Neuronal stem cell (in vitro differentiated cells): ENCODE measurements around the gene C9orf85.

Experiments
- DNase-seq: peaks from one replicate; pipeline ENCODE4 v3.0.0-alpha.2; 2013; ENCODE audit warnings: low spot score
- H2AFZ ChIP-seq: one replicate; pipeline ENCODE4 v1.6.1; 2013; ENCODE audit warnings: mild to moderate bottlenecking, low read length, inconsistent platforms
- H2AK5ac ChIP-seq: 2 replicates; pipeline ENCODE4 v1.6.1; 2013; ENCODE audit warnings: low read depth, mild to moderate bottlenecking, inconsistent platforms, low read length, moderate library complexity, mixed read lengths
- H2BK120ac ChIP-seq: 2 replicates; pipeline ENCODE4 v1.6.1; 2013; ENCODE audit warnings: low read depth, mild to moderate bottlenecking, inconsistent platforms, low read length, moderate library complexity, mixed read lengths
- H2BK12ac ChIP-seq: one replicate; pipeline ENCODE4 v1.6.1; 2013; ENCODE audit warnings: low read length, inconsistent platforms
- H2BK15ac ChIP-seq: 2 replicates; pipeline ENCODE4 v1.6.1; 2013; ENCODE audit warnings: mild to moderate bottlenecking, low read length, inconsistent platforms, mixed read lengths
- H2BK5ac ChIP-seq: one replicate; pipeline ENCODE4 v1.6.1; 2013; ENCODE audit warnings: inconsistent platforms, mild to moderate bottlenecking, low read length, moderate library complexity
- H3K14ac ChIP-seq: one replicate; pipeline ENCODE4 v1.6.1; 2013; ENCODE audit warnings: low read length, inconsistent platforms
- H3K18ac ChIP-seq: 2 replicates; pipeline ENCODE4 v1.6.1; 2013; ENCODE audit warnings: low read length, inconsistent platforms
- H3K23ac ChIP-seq: 2 replicates; pipeline ENCODE4 v1.6.1; 2013; ENCODE audit warnings: low read depth, mild to moderate bottlenecking, mixed read lengths, low read length, inconsistent platforms; ENCODE audit not compliant: poor library complexity
- H3K27ac ChIP-seq: replicated peaks from 3 replicates; pipeline ENCODE4 v1.5.1; 2013; ENCODE audit warnings: low read length, inconsistent platforms
- H3K27me3 ChIP-seq, 3 experiments: 2 replicates each; pipeline ENCODE4 v1.6.1; 2013; ENCODE audit warnings: low read length in 3 of 3, mild to moderate bottlenecking in 2 of 3, inconsistent platforms in 1 of 3, low read depth in 1 of 3, mixed read lengths in 1 of 3, moderate library complexity in 1 of 3; ENCODE audit not compliant: control insufficient read depth in 3 of 3, insufficient read depth in 3 of 3
- H3K36me3 ChIP-seq, 2 donors: replicated peaks in 1 of 2; 2 replicates each; pipeline ENCODE4 v1.6.1; 2013; ENCODE audit warnings: low read length in 2 of 2; ENCODE audit not compliant: control insufficient read depth in 2 of 2, insufficient read depth in 2 of 2
- H3K4ac ChIP-seq: 2 replicates; pipeline ENCODE4 v1.6.1; 2013; ENCODE audit warnings: inconsistent platforms, mild to moderate bottlenecking, low read length, moderate library complexity
- H3K4me1 ChIP-seq, 2 donors: 1 replicate in 1 of 2; 2 replicates in 1 of 2; pipeline ENCODE4 v1.6.1; 2013; ENCODE audit warnings: low read length in 2 of 2, low read depth in 1 of 2; ENCODE audit not compliant: control insufficient read depth in 2 of 2, insufficient read depth in 1 of 2
- H3K4me2 ChIP-seq: one replicate; pipeline ENCODE4 v1.6.1; 2013; ENCODE audit warnings: mild to moderate bottlenecking, low read length, inconsistent platforms; ENCODE audit not compliant: insufficient read depth, poor library complexity, severe bottlenecking
- H3K4me3 ChIP-seq, 2 donors: 2 replicates each; pipeline ENCODE4 v1.5.1; 2013; ENCODE audit warnings: low read length in 2 of 2, mild to moderate bottlenecking in 2 of 2, inconsistent platforms in 1 of 2, moderate library complexity in 1 of 2
- H3K79me1 ChIP-seq: one replicate; pipeline ENCODE4 v1.6.1; 2013; ENCODE audit warnings: low read depth, mild to moderate bottlenecking, inconsistent platforms, low read length, moderate library complexity
- H3K9ac ChIP-seq: one replicate; pipeline ENCODE4 v1.6.1; 2013; ENCODE audit warnings: mild to moderate bottlenecking, low read depth, low read length, inconsistent platforms; ENCODE audit not compliant: poor library complexity
- H3K9me3 ChIP-seq, 2 donors: replicated peaks in 1 of 2; 2 replicates each; pipeline versions ENCODE3 to v1.6.1; 2013; ENCODE audit warnings: low read length in 2 of 2, mild to moderate bottlenecking in 2 of 2, inconsistent platforms in 1 of 2, low read depth in 1 of 2, mixed read lengths in 1 of 2, moderate library complexity in 1 of 2; ENCODE audit not compliant: control insufficient read depth in 2 of 2, insufficient read depth in 1 of 2
- H4K8ac ChIP-seq: one replicate; pipeline ENCODE4 v1.6.1; 2013; ENCODE audit warnings: low read depth, mild to moderate bottlenecking, inconsistent platforms, low read length, moderate library complexity
- H4K91ac ChIP-seq: one replicate; pipeline ENCODE4 v1.6.1; 2013; ENCODE audit warnings: low read length, low read depth, mild to moderate bottlenecking, inconsistent platforms; ENCODE audit not compliant: poor library complexity
- WGBS, 2 donors: extraction: QIAGEN DNeasy Blood & Tissue Kit; methylation state at CpG; one replicate each; pipeline ENCODE4 v1.1.7; 2013; ENCODE audit warnings: missing lambda C conversion rate in 2 of 2, mixed read lengths in 1 of 2; ENCODE audit not compliant: insufficient read length in 2 of 2, insufficient replicate concordance in 1 of 2; ENCODE audit errors: extremely low coverage in 2 of 2; 5-methylcytosine and 5-hydroxymethylcytosine counted together

C9orf85 gene

DNA sequence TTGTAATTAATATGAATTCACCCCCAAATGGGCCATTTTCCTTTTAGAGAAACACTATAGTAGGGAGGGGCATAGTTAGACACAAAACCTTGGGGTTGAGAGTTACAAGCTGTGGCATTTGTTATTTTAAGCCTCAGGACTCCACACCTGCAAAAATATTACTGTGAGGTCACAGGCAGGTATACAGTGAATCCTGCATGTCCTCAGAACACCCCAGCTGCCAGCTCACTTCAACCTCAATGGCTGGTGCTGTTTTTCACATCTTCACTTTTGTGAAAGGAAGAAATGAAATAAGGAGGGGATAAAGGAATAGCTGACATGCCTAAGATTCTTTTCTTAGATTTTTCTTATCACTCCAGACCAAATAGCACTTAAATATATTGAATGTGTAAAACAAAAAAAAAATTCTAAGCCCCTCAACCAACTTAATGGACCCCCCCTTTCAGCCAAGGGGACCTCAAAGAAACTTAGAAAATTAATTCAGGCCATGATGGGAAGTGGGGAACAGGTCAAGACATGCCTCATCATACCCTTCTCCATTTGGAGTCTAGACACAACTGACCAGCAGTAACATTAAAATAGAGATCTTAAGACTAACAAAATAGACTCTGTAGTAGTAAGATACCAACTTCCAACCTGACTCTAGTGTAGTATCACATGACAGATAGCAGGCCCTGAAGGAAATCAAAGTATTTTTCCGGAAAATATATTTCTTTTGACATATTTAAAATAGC is 9.2 kb downstream of the C9orf85 start:
- no CpG with 5 or more reads among the region's 1 CpG for WGBS, 2 donors
- H2BK5ac ChIP-seq = no peak overlapping the region
- no peak overlapping the region for H3K14ac ChIP-seq
- no peak overlapping the region for H2AK5ac ChIP-seq
- no peaks in the 10 kb centered on the region for H3K27me3 ChIP-seq
- peaks cover 2 to 12% of the 10 kb centered on the region in 2 donors for H3K9me3 ChIP-seq
- no peak overlapping the region for H3K9ac ChIP-seq
- no peak overlapping the region for H3K4ac ChIP-seq
- no peak overlapping the region for H2BK12ac ChIP-seq
- peak overlapping the region; percentile 64 for H3K27ac ChIP-seq
- no peak overlapping the region for H2BK120ac ChIP-seq
- H3K4me2 ChIP-seq = no peak overlapping the region
- no peak overlapping the region for H4K91ac ChIP-seq
- no peak overlapping the region for H3K18ac ChIP-seq
- H2AFZ ChIP-seq = no peak overlapping the region
- peaks cover 2% of the 10 kb centered on the region for H3K79me1 ChIP-seq
- H4K8ac ChIP-seq = no peak overlapping the region
- no peak overlapping the region for H3K4me3 ChIP-seq
- no peak overlapping the region for H3K23ac ChIP-seq
- peaks cover 0 to 14% of the 10 kb centered on the region in 2 donors for H3K36me3 ChIP-seq
- DNase-seq = no peak
- peaks cover 2 to 11% of the 10 kb centered on the region in 2 donors for H3K4me1 ChIP-seq
- no peak overlapping the region for H2BK15ac ChIP-seq

DNA sequence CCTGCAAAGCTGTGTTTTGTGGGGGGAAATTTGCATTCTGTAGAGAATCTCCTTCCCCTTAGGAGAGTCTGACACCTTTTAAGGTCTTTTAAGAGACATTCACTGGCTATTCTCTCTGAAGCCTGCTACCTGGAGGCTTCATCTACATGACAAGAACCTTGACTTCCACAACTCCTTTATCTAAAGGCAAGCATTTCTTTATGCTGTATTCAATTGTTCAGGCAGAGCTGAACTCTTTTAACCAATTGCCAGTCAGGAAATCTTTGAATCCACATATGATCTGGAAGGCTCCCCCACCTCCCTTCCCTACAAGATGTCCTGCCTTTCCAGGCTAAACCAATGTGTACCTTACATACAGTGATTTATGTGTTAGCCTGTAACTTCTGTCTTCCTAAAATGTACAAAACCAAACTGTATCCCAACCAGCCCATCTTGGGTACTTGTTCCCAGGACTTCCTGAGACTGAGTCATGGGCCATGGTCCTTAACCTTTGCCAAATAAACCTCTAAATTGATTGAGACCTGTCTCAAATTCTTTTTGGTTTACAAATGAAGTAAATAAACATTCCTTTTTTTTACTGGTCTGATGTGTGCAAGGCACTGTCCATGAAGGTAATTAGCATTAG is 9.9 kb downstream of the C9orf85 start:
- Histone ChIP-seq H3K79me1 (peaks cover 2% of the 10 kb centered on the region), H3K4ac (no peak overlapping the region), H3K36me3 (peaks cover 0 to 14% of the 10 kb centered on the region in 2 donors), H3K18ac (no peak overlapping the region), H3K4me2 (no peak overlapping the region), H4K8ac (no peak overlapping the region), H3K23ac (no peak overlapping the region), H3K4me3 (no peak overlapping the region), H3K14ac (no peak overlapping the region), H3K27me3 (no peaks in the 10 kb centered on the region), H3K4me1 (peaks cover 2 to 11% of the 10 kb centered on the region in 2 donors), H4K91ac (no peak overlapping the region), H3K27ac (no peak overlapping the region), H2AFZ (no peak overlapping the region), H2BK120ac (no peak overlapping the region), H2BK5ac (no peak overlapping the region), H2BK12ac (no peak overlapping the region), H3K9ac (no peak overlapping the region), H2AK5ac (no peak overlapping the region), H3K9me3 (peaks cover 2 to 12% of the 10 kb centered on the region in 2 donors), H2BK15ac (no peak overlapping the region)
- DNase-seq = no peak

DNA sequence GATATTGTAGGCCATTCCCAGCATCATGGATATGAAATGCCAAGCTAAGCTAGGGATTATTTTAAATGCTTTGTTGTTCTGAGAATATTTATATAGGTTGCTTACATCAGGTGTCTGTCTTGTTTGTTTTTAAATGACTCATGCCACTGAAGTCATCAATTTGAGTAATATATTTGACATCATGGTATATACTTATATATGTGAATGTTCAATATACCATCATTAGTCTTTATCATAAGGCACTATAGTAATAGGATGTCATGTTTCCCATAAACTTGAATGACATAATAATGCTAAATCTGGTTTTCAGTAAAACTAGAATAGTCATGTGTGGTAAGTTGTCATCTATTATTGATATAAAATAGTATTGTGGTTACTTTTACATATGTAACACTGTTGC is 13.1 kb downstream of the C9orf85 start:
- Histone ChIP-seq H2BK12ac (no peak overlapping the region), H3K36me3 (peaks cover 0 to 3% of the 10 kb centered on the region in 2 donors), H3K27me3 (no peaks in the 10 kb centered on the region), H3K9me3 (no peaks in the 10 kb centered on the region), H3K79me1 (no peaks in the 10 kb centered on the region), H3K18ac (no peak overlapping the region), H3K14ac (no peak overlapping the region), H2AFZ (no peak overlapping the region), H3K4ac (no peak overlapping the region), H4K91ac (no peak overlapping the region), H4K8ac (no peak overlapping the region), H3K4me2 (no peak overlapping the region), H2BK120ac (no peak overlapping the region), H3K4me1 (peaks cover 2 to 11% of the 10 kb centered on the region in 2 donors), H2AK5ac (no peak overlapping the region), H3K9ac (no peak overlapping the region), H2BK15ac (no peak overlapping the region), H3K27ac (no peak overlapping the region), H3K23ac (no peak overlapping the region), H2BK5ac (no peak overlapping the region), H3K4me3 (no peak overlapping the region)
- no peak for DNase-seq

DNA sequence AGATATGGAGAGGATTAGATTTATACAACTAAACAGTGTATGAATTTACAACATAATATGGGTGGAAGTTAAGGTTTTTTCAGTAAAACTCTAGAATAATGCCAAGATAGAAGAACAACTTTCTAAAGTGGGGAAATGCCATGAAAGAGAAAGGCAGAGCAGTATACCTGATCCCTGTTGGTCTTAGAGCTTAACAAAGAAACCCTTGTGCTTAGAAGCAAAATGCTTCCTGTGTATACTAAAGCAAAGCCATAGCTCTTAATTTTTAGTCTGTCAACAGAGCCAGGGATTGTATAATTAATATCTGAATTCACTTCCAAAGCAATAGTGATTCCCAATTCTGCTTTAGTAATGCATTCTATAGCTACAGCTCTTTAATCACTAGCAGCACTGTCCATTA is 14.4 kb downstream of the C9orf85 start:
- H3K18ac ChIP-seq = no peak overlapping the region
- H2BK120ac ChIP-seq = no peak overlapping the region
- no peak overlapping the region for H3K27ac ChIP-seq
- H2BK5ac ChIP-seq = no peak overlapping the region
- H3K36me3 ChIP-seq = peaks cover 0 to 3% of the 10 kb centered on the region in 2 donors
- H2AFZ ChIP-seq = no peak overlapping the region
- no peak overlapping the region for H2AK5ac ChIP-seq
- no peak overlapping the region for H4K91ac ChIP-seq
- H3K14ac ChIP-seq = no peak overlapping the region
- H2BK15ac ChIP-seq = no peak overlapping the region
- H3K27me3 ChIP-seq = no peaks in the 10 kb centered on the region
- H3K4ac ChIP-seq = no peak overlapping the region
- no peak overlapping the region for H3K9ac ChIP-seq
- no peak overlapping the region for H3K4me2 ChIP-seq
- H3K9me3 ChIP-seq = no peaks in the 10 kb centered on the region
- no peak overlapping the region for H4K8ac ChIP-seq
- H3K4me3 ChIP-seq = no peak overlapping the region
- H2BK12ac ChIP-seq = no peak overlapping the region
- H3K4me1 ChIP-seq = peaks cover 0 to 5% of the 10 kb centered on the region in 2 donors
- no peak overlapping the region for H3K23ac ChIP-seq
- no peak for DNase-seq
- no peaks in the 10 kb centered on the region for H3K79me1 ChIP-seq
